HG02981 (cell line): ENCODE results near the gene GATAD2A.

Experiments
- ATAC-seq: cut with Tn5 transposase; IDR thresholded peaks from one replicate; pipeline ENCODE4 v1.9.1; 2021; ENCODE audit warnings: mild to moderate bottlenecking, moderate library complexity; ENCODE audit not compliant: unreplicated experiment

GATAD2A gene

DNA sequence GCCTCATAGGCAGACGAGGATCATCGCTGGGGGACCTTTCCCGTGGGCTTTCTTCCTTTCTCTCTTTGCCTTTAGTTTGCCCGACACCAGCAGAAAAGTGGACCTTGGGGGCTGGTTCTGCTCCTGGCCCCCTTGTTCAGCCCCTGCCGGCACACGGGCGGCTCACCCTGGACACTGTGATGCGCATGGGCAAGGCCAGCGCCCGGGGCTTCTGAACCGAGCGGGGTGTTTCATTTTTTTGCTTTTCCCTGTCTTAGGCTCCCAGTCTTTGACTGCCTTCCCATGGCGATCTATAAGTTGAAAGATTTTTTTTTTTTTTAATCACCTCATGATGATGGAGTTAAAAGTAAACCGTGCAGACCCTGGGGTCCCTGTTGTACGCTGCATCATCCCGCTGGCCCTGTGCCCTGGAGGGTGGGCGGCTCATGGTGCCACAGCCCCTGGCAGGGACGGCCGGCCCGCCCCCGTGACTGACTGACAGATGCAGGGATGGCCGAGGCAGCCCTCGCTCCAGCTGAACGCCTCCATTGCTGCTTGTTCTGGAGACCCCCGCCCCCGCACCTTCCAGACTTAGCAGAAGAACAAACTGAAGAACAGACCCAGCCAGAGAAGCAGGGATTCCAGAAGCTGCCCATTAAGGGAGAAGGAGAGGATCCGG lies 100.3 kb downstream of the GATAD2A start:
- no peak for ATAC-seq

DNA sequence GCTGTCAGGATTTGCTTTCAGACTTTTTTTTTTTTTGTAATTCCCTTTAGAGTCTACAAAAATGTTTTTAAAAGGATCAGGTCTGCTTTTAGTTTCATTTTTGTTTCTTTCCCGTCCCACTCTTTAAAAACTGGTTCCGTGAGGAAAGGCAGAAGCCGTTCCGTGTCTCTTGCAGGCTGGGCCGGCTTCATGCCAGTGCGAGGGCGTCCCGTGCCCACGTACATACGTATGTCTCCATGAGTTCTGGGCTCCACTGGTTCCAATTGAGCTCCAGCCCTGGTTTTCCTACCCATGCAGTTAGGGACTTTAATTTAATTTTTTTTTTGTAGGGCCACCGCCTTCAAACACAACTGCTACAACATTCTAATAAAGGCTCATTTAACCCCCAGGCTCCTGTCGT lies 101.1 kb downstream of the GATAD2A start:
- ATAC-seq, result no peak

DNA sequence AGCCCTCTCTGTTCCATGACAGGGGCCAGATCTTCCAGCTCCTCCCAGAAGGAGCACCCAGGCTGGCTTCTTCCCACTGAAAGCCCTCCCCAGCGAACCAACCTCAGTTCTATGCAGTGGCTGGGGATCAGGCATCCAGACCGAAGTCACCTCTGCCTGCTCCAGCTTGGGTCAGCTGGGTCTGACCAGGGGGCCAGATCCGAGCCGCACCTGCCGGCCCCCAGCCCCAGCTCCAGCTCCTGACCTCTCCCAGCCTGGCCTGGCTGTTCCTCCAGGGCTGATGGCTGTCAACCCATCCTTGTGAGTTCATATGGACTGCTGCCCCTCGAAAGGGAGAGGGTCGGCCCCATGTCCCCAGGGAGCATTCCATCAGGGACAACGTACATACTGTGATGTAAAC lies 101.9 kb downstream of the GATAD2A start:
- ATAC-seq, result no peak

DNA sequence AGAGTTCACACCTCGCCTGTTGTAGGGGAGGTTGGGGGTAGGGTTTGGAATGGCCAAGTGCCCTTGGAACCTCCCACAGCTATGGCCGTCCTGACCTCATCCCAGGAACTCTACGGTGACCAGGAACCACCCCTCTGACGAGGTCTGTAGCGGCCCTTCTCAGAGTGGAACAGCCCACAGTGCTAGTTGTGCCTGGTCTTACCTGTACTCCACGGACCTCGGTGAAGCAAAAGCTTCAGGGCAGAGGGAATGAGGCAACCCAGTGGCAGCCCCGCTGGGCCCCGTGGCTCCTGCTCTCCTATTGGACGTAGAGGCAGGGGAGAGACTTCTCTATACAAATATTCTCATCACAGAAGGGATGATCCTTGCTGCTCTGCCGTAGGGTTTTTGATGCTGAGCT lies 102.7 kb downstream of the GATAD2A start:
- no peak for ATAC-seq

DNA sequence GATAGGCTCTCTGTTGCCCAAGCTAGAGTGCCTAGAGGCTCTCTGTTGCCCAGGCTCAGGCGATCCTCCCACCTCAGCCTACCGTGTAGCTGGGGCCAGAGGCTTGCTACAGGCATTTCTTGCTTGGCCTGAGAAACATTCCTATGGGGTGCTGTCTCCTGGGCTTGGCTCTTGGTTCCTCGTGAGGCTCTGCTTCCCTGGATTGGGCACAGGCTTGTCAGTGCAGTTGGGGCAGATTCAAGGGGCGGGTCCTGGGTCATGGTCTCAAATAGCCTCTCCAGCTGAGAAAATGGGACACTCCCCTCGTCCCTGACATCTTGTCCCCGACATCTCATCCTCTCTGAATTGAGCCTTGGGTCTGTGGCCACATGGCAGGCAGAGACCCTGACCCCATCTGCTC lies 105.0 kb downstream of the GATAD2A start:
- ATAC-seq, result no peak

DNA sequence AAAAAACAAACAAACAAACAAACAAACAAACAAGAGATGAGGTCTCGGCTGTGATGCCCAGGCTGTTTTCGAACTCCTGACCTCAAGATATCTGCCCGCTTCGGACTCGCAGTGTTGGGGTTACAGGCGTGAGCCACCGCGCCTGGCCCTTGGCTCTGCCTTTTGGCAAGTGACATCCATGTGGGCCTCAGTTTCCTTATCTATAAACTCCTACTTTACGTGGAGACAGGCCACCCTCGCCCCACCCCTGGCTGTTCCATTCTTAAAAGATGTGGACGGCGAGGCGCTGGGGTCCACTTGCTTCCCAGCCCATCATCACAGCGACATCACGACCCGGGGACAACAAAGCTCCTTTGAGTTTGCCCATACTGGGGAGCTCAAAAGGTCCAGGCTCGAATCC lies 108.2 kb downstream of the GATAD2A start:
- no peak for ATAC-seq

DNA sequence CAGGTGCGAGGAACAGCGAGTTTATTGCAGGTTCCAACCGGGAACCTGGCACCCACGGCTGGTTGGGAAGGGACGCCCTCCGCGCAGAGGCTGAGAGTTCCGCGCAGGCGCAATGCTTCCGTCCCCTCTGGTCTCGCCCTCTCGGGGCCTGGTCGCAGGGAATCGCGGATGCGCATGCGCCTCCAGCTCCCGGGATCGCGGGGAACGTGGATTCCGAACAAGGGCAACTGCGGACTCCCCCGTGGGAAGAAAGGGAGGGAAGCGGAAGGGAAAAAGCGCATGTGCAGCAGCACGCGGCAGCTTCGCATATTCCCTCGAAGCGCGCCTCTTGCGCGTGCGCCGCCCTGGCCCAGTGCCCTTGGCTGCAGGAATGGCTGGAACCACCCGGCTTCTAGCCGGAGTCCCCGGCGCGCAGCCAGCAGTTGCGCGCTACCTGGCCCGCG lies 108.8 kb downstream of the GATAD2A start:
- no peak for ATAC-seq

DNA sequence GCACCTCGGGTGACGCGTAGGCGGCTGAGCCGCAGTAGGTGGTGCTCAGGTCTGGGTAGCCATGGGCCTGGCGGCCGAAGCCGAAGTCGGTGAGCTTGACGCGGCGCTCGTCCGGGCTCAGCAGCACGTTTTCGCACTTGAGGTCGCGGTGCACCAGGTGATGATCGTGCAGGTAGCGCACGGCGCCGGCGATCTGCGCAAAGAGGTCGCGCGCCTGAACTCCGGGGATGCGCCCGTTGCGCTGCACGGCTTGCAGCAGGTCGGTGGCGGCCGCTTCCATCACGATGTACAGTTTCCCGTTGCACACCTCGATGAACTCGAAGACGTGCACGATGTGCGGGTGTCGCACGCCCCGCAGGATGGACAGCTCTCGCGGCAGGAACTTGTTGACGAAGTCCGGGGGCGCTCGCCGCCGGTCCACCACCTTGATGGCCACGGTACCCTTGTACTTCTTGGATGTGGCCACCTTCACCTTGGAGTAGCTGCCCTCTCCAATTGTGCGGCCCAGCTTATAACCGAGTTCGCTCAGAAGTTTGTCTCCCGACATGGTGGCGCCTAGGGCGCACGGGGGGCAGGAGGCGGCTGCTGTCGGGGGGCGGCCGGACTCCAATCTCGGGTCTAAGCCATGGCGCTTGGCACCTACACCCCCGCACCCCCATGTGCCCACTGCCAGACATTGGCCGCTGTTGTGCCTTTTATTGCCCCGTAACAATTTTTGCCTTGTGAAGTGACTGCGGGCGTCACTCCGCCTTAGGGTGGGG lies 109.6 kb downstream of the GATAD2A start, which contains the start of gene TSSK6:
Gene TSSK6 (minus strand): TSS at position 668 of the 761 bp plus-strand sequence. CDS start 121 bp downstream, at position 547.
- ATAC-seq, result no peak

DNA sequence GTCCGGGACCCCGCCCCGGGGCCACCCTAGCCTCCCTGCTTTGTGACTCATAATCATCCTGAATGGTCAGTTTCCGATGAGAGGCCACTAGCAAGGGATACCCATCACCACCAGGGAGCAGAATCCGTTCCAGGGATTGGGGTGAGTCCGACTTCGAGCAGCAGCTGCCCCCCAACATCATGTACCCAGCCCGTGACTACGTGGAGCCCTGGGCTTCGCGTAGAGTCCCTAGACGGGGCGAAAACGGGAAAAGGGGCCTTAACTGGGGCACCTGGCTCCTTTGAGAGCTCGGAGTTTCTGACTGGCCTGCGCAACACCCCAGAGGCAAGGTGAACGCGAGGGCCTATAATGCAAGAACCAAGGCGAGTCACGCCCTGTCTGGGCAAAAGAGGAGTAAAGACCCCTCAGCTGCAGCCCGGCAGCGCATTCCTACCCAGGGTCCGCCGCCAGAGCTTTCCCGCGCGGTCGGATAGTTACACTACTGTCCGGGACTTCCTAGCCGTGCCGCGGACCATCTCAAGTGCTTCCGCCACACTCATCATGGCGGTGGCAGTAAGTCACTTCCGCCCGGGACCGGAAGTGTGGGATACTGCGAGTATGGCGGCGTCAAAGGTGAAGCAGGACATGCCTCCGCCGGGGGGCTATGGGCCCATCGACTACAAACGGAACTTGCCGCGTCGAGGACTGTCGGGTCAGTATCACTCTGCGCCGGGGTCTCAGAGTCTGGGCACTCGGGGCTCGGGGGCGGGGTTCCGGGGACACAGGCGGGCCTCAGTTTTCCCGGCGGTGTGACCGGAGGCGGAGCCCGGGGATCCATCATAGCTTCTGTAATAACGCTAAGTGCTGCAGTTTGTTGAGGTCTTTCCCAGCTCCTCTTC lies 110.4 kb downstream of the GATAD2A start, which contains the start of gene NDUFA13:
Gene NDUFA13 (plus strand): TSS at position 584 of the 878 bp plus-strand sequence. CDS start 14 bp downstream, at position 598.
- ATAC-seq, result peak; percentile 91

DNA sequence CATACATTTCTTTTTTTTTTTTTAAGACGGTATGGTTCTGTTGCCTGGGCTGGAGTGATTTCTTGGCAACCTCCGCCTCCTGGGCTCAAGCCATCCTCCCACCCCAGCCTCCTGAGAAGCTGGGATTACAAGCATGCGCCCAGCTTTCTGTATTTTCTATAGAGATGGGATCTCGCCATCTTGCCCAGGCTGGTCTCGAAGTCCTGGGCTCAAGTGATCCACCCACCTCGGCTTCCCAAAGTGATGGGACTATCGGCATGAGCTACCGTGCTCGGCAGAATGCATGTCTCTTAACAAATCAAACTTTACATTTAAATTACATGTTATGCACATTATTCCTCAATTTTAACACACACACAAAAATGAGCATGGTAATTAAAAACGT lies 111.8 kb downstream of the GATAD2A start:
- no peak for ATAC-seq

DNA sequence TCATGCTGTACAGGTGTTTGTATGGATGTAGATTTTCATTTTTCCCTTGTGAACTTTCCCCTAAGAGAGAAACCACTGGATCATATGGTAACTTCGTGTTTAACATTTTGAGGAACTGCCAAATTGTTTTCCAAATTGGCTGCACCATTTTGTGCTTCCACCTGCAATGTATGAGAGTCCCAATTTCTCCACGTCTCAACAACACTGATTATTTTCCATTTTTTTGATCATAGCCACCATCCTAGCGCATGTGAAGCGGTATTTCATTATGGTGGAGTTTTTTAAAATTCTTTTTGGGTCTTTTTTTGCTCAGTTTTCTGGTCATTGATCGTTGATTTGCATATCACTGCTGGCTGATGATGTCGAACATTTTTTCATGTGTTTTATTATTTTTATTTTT lies 115.5 kb downstream of the GATAD2A start:
- no peak for ATAC-seq

DNA sequence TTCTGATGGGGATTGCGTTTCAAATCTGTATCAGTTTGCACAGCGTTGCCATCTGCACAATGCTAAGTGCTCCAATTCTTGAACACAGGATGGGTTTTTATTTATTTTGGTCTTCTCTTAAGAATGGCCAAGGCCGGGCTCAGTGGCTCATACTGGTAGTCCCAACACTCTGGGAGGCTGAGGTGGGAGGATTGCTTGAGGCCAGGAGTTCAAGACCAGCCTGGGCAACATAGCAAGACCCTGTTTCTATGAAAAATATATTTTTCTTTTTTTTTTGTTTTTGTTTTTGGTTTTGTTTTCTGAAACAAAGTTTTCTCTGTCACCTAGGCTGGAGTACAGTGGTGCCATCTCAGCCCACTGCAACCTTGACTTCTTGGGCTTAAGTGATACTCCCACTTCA lies 117.7 kb downstream of the GATAD2A start:
- no peak for ATAC-seq

DNA sequence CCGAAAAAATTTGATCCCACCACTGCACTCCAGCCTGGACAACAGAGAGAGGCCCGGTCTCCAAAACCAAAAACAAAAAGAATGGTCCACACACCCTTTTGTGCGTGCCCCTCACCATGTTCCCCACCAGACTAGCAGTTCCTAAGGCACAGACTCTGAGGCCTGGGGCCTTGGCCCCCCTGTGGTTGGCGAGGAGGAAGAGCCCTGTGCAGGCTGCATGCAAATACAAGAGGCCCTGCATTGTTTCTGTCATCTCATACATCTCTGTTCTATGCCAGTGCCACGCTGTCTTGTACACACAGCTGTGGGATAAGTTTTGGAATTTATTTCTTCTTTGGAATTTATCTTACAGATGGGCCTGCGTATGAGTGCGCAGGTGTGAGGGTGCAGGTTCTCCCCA lies 118.6 kb downstream of the GATAD2A start:
- ATAC-seq, result no peak

DNA sequence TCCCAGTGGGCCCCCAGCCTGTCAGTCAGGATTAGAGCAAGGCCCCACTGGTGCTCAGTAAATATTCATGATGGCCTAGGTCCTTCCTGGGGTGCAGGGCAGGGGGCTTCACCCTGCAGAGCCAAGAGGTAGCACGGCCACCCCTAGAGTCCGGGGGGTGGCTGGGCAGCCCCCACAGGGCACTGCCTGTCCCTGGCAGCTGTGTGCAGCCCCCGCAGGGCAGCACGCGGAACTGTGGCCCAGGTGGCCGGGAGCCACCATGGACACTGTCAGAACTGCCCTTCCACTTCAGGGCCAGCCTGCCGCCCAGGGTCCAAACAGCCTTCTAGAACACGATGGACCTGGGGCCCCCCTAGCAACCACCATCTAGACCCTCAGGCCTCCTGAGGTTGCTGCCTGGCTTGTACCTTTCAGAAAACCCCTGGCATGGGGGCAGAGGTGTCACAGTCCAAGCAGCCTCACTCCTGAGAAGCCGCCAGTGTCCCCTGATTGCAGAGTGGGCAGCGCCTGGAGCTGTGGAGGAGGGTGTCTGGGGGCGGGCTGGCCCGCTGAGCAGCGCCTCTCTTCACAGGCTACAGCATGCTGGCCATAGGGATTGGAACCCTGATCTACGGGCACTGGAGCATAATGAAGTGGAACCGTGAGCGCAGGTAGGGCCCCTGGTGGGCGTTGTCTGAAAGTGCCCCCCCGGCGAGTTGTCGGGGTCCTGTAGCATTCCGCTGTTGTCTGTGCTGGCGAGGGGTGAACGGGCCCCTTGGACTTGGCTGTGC lies 120.3 kb downstream of the GATAD2A start:
- ATAC-seq, result no peak

DNA sequence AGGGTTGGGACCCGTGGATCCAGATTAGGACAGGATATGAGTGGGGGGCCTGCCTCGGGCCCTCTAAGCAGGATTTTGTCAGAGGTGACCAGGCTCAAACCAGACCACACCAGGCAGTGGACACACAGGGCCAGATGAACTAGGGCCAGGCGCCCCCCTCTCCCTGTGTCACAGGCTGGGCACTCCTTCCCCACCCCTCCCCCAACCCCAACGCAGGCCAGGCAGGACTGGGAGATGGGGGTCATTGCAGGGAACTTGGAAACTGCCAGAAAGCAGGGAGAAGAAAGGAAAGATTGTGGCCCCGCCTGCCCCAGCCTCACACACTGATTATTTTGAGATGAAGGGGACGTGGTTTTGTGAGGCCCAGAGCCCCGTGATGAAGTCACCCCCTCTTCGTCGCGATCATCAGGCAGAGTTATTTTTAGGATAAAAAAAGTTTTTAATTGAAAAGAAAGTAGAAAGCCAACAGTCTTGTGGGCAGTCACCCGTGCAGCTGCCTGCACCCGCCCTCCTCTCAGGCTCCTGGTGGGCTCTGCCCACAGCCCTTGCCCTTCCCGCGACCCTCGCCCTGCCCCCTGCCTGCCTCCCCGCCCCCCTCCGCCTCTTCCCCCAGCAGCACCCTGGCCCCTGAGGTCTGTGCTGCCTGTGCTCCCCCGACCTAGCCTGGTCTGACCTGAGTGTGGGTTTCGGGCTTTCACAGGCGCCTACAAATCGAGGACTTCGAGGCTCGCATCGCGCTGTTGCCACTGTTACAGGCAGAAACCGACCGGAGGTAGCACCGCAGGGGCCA lies 121.3 kb downstream of the GATAD2A start:
- ATAC-seq, result no peak

DNA sequence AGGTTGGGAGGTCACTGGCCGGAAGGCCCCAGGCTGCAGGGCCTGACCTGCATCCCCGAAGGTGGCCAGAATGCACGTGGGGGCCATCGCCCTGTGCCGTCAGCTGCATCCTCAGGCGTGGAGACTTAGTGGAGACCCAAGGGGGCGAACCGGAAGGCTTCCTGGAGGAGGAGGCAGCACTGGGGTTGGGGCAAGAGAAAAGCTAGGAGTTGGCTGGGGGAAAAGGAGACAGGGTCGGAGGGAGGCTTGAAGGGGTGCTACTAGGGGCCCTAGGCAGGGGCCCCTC lies 121.8 kb downstream of the GATAD2A start:
- no peak for ATAC-seq

DNA sequence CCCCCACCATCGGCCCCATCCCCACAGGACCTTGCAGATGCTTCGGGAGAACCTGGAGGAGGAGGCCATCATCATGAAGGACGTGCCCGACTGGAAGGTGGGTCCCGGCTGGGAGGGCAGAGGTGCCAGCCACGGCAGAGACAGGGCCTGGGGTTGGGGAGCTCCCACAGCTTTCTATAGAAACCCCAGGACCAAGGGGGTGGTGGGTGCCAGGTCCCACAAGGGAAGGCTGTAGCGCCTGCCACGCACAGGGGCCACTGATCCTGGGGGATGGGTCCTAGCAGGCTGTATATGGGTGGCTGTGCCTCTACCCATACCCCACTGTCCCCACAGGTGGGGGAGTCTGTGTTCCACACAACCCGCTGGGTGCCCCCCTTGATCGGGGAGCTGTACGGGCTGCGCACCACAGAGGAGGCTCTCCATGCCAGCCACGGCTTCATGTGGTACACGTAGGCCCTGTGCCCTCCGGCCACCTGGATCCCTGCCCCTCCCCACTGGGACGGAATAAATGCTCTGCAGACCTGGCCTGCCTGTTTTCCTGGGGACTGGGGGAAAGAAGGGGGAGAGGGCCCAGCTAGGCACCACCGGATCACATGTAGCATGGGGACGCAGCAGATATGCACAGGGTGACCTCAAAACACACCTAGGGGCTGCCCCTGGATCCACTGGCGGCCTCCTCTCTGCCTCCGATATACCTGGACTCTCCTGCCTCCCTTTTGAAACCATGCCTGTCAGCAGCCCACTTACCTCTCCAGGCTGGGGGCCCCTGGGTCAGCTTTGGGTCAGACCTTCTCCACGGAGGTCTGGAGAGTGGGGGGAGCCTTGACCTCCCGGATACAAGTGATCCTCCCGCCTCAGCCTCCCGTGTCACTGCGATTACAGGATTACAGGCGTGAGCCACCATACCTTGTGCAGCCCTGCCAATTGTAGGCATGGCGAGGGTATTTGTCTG lies 122.5 kb downstream of the GATAD2A start:
- no peak for ATAC-seq

DNA sequence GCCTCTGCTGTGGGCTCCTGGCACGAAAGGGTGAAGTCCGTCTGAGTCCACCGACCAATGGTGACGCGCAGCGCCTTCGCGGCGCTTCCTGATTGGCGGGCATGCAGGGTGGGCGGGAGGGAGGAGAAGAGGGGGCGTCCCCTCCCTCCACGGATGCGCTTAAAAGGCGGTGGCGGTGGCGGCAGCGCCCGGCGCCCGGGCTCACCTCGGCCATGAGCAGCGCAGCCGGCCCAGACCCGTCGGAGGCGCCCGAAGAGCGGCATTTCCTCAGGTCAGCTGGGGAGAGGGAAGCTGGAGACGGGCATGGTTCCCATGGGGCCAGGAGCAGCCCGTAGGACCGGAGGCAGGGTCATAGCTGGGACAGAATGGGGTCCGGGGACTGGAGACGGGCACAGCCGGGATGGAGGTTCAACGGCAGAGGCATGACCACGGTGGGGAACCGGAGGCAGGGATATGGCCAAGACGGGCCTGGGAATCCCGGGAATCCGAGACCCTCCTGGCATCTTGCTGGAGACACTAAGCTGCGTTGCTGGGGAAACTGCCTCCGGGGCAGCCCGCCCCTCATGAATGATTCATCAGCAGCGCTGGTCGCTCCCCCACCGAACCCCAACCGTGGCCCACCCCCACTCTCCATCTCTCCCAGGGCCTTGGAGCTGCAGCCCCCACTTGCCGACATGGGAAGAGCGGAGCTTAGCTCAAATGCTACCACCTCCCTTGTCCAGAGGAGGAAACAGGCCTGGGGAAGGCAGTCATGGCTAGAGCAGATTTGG lies 123.4 kb downstream of the GATAD2A start, which contains the start of gene YJEFN3:
Gene YJEFN3 (plus strand): TSS at position 191 of the 770 bp plus-strand sequence. CDS start 22 bp downstream, at position 213.
- ATAC-seq, result no peak
